Vagina (tissue), 2 donors: ENCODE results near the gene AKR1B15.

ENCODE experiments used
- POLR2A ChIP-seq, 2 donors: fragments of 450-650 bp; IDR thresholded peaks; one replicate each; pipeline ENCODE4 v1.6.1; 2017; ENCODE audit warnings: antibody characterized with exemption in 2 of 2, mild to moderate bottlenecking in 2 of 2, moderate library complexity in 2 of 2
- POLR2AphosphoS5 ChIP-seq, 2 donors: sonication (generic); formaldehyde crosslinking; IDR thresholded peaks; one replicate each; pipeline ENCODE4 v1.9.0; 2017; ENCODE audit warnings: antibody characterized with exemption in 2 of 2, mild to moderate bottlenecking in 2 of 2, low read depth in 1 of 2; ENCODE audit not compliant: insufficient read depth in 1 of 2
- TF ChIP-seq, protein P1 (sequence below), 3 experiments: fragments of 450-650 bp in 2 of 3; fragments of 200-600 bp in 1 of 3; sonication (generic) in 1 of 3; IDR thresholded peaks; one replicate each; pipeline ENCODE4 v1.5.1; 2017 to 2019; ENCODE audit warnings: antibody characterized with exemption in 3 of 3, mild to moderate bottlenecking in 2 of 3, moderate library complexity in 2 of 3

DNA sequence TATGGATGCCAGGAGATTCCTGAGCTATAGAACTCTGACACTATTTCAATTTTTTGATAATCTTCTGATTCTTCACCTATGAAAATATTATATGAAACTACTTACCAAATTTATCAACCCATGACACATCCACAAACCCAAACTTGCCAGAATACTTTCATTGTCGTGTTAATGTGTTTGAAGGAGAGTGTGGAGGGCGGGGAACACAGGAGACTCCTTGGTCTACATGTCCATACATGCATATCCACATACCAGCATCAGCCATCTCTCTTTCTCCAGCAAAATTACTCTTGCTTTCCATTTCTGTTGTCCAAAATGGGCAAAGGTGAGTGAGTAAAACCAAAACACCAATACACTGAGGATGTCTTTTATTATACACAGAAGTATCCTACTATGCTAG lies 74.3 kb downstream of the AKR1B15 start:
- TF ChIP-seq, protein P1, sequence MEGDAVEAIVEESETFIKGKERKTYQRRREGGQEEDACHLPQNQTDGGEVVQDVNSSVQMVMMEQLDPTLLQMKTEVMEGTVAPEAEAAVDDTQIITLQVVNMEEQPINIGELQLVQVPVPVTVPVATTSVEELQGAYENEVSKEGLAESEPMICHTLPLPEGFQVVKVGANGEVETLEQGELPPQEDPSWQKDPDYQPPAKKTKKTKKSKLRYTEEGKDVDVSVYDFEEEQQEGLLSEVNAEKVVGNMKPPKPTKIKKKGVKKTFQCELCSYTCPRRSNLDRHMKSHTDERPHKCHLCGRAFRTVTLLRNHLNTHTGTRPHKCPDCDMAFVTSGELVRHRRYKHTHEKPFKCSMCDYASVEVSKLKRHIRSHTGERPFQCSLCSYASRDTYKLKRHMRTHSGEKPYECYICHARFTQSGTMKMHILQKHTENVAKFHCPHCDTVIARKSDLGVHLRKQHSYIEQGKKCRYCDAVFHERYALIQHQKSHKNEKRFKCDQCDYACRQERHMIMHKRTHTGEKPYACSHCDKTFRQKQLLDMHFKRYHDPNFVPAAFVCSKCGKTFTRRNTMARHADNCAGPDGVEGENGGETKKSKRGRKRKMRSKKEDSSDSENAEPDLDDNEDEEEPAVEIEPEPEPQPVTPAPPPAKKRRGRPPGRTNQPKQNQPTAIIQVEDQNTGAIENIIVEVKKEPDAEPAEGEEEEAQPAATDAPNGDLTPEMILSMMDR (IDR thresholded peaks at IDR 0.05), result no peak
- TF ChIP-seq POLR2AphosphoS5 (IDR thresholded peaks at IDR 0.05; ENCODE audit: insufficient read depth in 1 of 2, low read depth in 1 of 2) (peak in 1 of 2 donors; percentile 35), POLR2A (IDR thresholded peaks at IDR 0.05) (no peak)
